ENCODE data around the gene HOXB9.

- TF ChIP-seq CTCF (IDR thresholded peaks at IDR 0.05; ENCODE audit: borderline replicate concordance, extremely low read depth, low read length, poor library complexity, severe bottlenecking), result no peak
- TF ChIP-seq EZH2 (IDR thresholded peaks at IDR 0.05; ENCODE audit: borderline replicate concordance, low read depth, low read length, severe bottlenecking), result no peak
Observed at GRCh38 chr17:48594538-48595277, 31.4 kb downstream of the HOXB9 start.
